DND-41 (cell line): Measurements from ENCODE around the gene DPRX.

Source experiments
- ATAC-seq: fragments of 200-7000 bp; cut with Tn5 transposase; 3 replicates; pipeline ENCODE4 v1.9.1; 2021; ENCODE audit warnings: low read depth; ENCODE audit not compliant: insufficient read depth
- DNase-seq: peaks from one replicate; pipeline ENCODE4 v3.0.0-alpha.2; 2020
- H2AFZ ChIP-seq: 2 replicates; pipeline ENCODE4 v1.6.0; 2012; ENCODE audit warnings: low read depth, low read length
- H3K27ac ChIP-seq: 2 replicates; pipeline ENCODE4 v1.5.1; 2012; ENCODE audit warnings: low read length, inconsistent platforms
- H3K27me3 ChIP-seq: fragments of 200-600 bp; sonication (generic); 2 replicates; pipeline ENCODE4 v1.6.0; 2012; ENCODE audit warnings: low read length, mild to moderate bottlenecking, inconsistent platforms; ENCODE audit not compliant: insufficient read depth, poor library complexity
- H3K36me3 ChIP-seq: 2 replicates; pipeline ENCODE4 v1.5.1; 2012; ENCODE audit warnings: low read length, inconsistent platforms; ENCODE audit not compliant: insufficient read depth
- H3K4me1 ChIP-seq: 2 replicates; pipeline ENCODE4 v1.5.1; 2012; ENCODE audit warnings: mild to moderate bottlenecking, low read length; ENCODE audit not compliant: insufficient read depth
- H3K4me2 ChIP-seq: 2 replicates; pipeline ENCODE4 v1.6.0; 2012; ENCODE audit warnings: mild to moderate bottlenecking, moderate library complexity, low read length, inconsistent platforms; ENCODE audit not compliant: insufficient read depth
- H3K4me3 ChIP-seq, 2 experiments: fragments of 200-600 bp in 1 of 2; shearing (Covaris generic) in 1 of 2; 2 replicates each; pipeline ENCODE4 v1.5.1; 2012 to 2016; ENCODE audit warnings: inconsistent platforms in 2 of 2, low read length in 2 of 2, mild to moderate bottlenecking in 2 of 2, low read depth in 1 of 2, moderate library complexity in 1 of 2
- H3K79me2 ChIP-seq: 2 replicates; pipeline ENCODE4 v1.6.0; 2012; ENCODE audit warnings: low read length, inconsistent platforms; ENCODE audit not compliant: insufficient read depth
- H3K9ac ChIP-seq: 2 replicates; pipeline ENCODE4 v1.6.0; 2012; ENCODE audit warnings: low read depth, mild to moderate bottlenecking, inconsistent platforms, low read length, moderate library complexity
- H3K9me3 ChIP-seq: 2 replicates; pipeline ENCODE4 v1.5.1; 2012; ENCODE audit warnings: low read length, moderate library complexity, mild to moderate bottlenecking, inconsistent platforms; ENCODE audit not compliant: insufficient read depth, severe bottlenecking
- H4K20me1 ChIP-seq: 2 replicates; pipeline ENCODE4 v1.6.0; 2012; ENCODE audit warnings: low read length; ENCODE audit not compliant: insufficient read depth
- CTCF ChIP-seq: IDR thresholded peaks from 2 replicates; pipeline ENCODE4 v1.5.1; 2012; ENCODE audit warnings: borderline replicate concordance, low read length, moderate library complexity, mild to moderate bottlenecking; ENCODE audit not compliant: poor library complexity, severe bottlenecking; ENCODE audit errors: extremely low read depth
- EZH2 ChIP-seq: IDR thresholded peaks from 3 replicates; pipeline ENCODE4 v1.6.1; 2012; ENCODE audit warnings: borderline replicate concordance, low read depth, mild to moderate bottlenecking, moderate library complexity, low read length, inconsistent platforms; ENCODE audit not compliant: severe bottlenecking

Gene DPRX

DNA sequence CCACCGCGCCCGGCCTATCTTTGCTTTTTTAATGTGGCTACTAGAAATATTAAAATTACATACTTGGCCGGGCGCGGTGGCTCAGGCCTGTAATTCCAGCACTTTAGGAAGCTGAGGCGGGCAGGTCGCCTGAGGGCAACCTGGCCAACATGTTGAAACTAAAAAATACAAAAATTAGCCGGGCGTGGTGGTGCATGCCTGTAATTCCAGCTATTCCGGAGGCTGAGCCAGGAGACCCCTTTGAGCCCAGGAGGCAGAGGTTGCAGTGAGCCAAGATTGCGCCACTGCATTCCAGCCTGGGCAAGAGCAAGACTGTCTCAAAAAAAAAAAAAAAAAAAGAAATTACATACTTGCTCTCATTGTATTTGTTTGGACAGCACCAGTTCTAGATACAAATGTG lies 34.8 kb upstream of the DPRX start:
- no peaks in the 10 kb centered on the region for H3K79me2 ChIP-seq
- H3K36me3 ChIP-seq: no peaks in the 10 kb centered on the region
- no peaks in the 10 kb centered on the region for H4K20me1 ChIP-seq
- no peak overlapping the region for H3K27ac ChIP-seq
- no peak overlapping the region for H3K4me3 ChIP-seq
- no peaks in the 10 kb centered on the region for H3K9me3 ChIP-seq
- TF ChIP-seq CTCF: no peak
- H3K9ac ChIP-seq: no peak overlapping the region
- no peaks in the 10 kb centered on the region for H3K4me1 ChIP-seq
- H3K4me2 ChIP-seq: no peak overlapping the region
- ATAC-seq: no peak
- H3K27me3 ChIP-seq: no peaks in the 10 kb centered on the region
- DNase-seq: no peak
- no peak overlapping the region for H2AFZ ChIP-seq

DNA sequence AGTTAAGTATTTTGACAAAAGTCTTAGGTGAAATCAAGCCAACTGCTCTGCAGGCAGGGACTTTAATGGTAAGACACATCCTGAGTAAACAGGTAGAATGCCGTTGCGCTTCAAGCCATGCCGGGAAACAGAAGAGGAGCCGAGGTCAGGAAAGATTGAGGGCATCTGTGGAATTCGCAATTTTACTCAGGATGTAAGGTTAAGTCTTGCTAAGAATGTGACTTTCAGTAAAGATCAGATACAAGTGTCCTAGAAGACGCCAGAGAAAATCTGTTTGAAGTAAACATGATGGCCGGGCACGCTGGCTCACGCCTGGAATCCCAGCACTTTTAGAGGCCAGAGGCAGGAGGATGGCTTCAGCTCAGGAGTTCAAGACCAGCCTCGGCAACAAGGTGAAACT lies 33.4 kb upstream of the DPRX start:
- Histone ChIP-seq H3K9me3 (no peaks in the 10 kb centered on the region), H3K9ac (no peak overlapping the region), H3K4me1 (no peaks in the 10 kb centered on the region), H2AFZ (no peak overlapping the region), H3K27me3 (no peaks in the 10 kb centered on the region), H4K20me1 (no peaks in the 10 kb centered on the region), H3K79me2 (no peaks in the 10 kb centered on the region), H3K36me3 (no peaks in the 10 kb centered on the region), H3K27ac (no peak overlapping the region), H3K4me3 (no peak overlapping the region), H3K4me2 (no peak overlapping the region)
- no peak for DNase-seq
- TF ChIP-seq EZH2: no peak
- no peak for TF ChIP-seq CTCF
- no peak for ATAC-seq

DNA sequence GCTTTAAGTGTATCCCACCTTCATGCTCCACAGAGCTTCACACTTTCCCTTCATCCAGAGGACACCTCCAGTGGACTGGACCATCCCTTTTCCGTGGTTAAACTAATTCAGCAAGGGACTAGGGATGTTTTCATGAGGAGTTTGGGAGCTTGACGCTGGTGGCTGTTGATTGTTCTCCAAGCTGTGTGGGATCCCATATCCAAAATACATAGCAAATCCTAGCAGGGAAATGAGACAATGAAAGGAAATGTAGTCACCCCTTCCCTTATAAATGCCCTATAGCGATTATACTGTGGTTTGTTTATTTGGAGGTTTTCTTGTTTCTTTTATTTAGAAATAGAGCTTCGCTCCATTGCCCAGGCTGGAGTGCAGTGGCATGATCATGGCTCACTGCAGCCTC lies 31.6 kb upstream of the DPRX start:
- no peak for DNase-seq
- Histone ChIP-seq H3K4me2 (no peak overlapping the region), H3K79me2 (no peaks in the 10 kb centered on the region), H3K27ac (no peak overlapping the region), H2AFZ (no peak overlapping the region), H3K4me3 (no peak overlapping the region), H3K9ac (no peak overlapping the region), H3K36me3 (no peaks in the 10 kb centered on the region), H4K20me1 (no peaks in the 10 kb centered on the region), H3K9me3 (no peaks in the 10 kb centered on the region), H3K4me1 (no peaks in the 10 kb centered on the region), H3K27me3 (no peaks in the 10 kb centered on the region)
- TF ChIP-seq CTCF: no peak
- ATAC-seq: no peak

- TF ChIP-seq EZH2: no peak
- no peak for TF ChIP-seq CTCF
- no peak overlapping the region for H3K27ac ChIP-seq
- no peaks in the 10 kb centered on the region for H3K4me1 ChIP-seq
- H2AFZ ChIP-seq: no peak overlapping the region
- H3K4me3 ChIP-seq: no peak overlapping the region
- no peak overlapping the region for H3K4me2 ChIP-seq
- H3K9me3 ChIP-seq: no peaks in the 10 kb centered on the region
- ATAC-seq (no peak), DNase-seq (no peak)
- H3K36me3 ChIP-seq: no peaks in the 10 kb centered on the region
- H3K79me2 ChIP-seq: no peaks in the 10 kb centered on the region
- H3K9ac ChIP-seq: no peak overlapping the region
- H3K27me3 ChIP-seq: no peaks in the 10 kb centered on the region
- H4K20me1 ChIP-seq: no peaks in the 10 kb centered on the region
Observed at GRCh38 chr19:53606031-53606430, 25.8 kb upstream of the DPRX start.
